WTC11 (cell line): ENCODE measurements around the gene HMX3. TPM values are rescaled to one million over a fixed set of nuclear protein-coding genes. Genes with fewer than 3 reads are reported as not detected.

Experiments
- ATAC-seq: fragments of 200-7000 bp; cut with Tn5 transposase; 2 replicates; pipeline ENCODE4 v1.10.0; 2021; ENCODE audit warnings: mild to moderate bottlenecking, moderate library complexity
- CTCF ChIA-PET: fragments of 300-600 bp; sonication (Branson Sonifier 250); formaldehyde crosslinking; loops from one replicate; lab custom pipeline; 2021; ENCODE audit warnings: antibody characterized with exemption; lab: Charles Lee
- POLR2A ChIA-PET: fragments of 350-600 bp; sonication (Branson Sonifier 250); formaldehyde crosslinking; loops from one replicate; lab custom pipeline; 2021; ENCODE audit warnings: antibody characterized with exemption; lab: Charles Lee
- DNase-seq: peaks from one replicate; pipeline ENCODE4 v3.0.0; 2021; ENCODE audit warnings: low spot score
- H3K27ac Mint-ChIP-seq: 2 replicates; pipeline ENCODE4 v1.8.0; 2021; ENCODE audit warnings: mixed read lengths
- H3K27me3 Mint-ChIP-seq: 2 replicates; pipeline ENCODE4 v1.8.0; 2021; ENCODE audit warnings: low read depth, mild to moderate bottlenecking, moderate library complexity, mixed read lengths
- H3K36me3 Mint-ChIP-seq: 2 replicates; pipeline ENCODE4 v1.8.0; 2021; ENCODE audit warnings: mixed read lengths
- H3K4me1 Mint-ChIP-seq: 2 replicates; pipeline ENCODE4 v1.8.0; 2022; ENCODE audit warnings: mixed read lengths
- H3K4me3 Mint-ChIP-seq: 2 replicates; pipeline ENCODE4 v1.8.0; 2021; ENCODE audit warnings: mild to moderate bottlenecking, moderate library complexity, mixed read lengths
- H3K9me3 Mint-ChIP-seq: 2 replicates; pipeline ENCODE4 v1.8.0; 2021; ENCODE audit warnings: mixed read lengths
- CREM ChIP-seq: sonication (generic); formaldehyde crosslinking; IDR thresholded peaks from 2 replicates; pipeline ENCODE4 v1.8.1; 2022; ENCODE audit warnings: mild to moderate bottlenecking, missing genetic modification reagents, moderate library complexity
- CTCF ChIP-seq: fragments of 200-600 bp; IDR thresholded peaks from 2 replicates; pipeline ENCODE4 v1.8.0; 2022; ENCODE audit warnings: antibody characterized with exemption
- E2F4 ChIP-seq: sonication (generic); formaldehyde crosslinking; IDR thresholded peaks from 2 replicates; pipeline ENCODE4 v1.8.1; 2022; ENCODE audit warnings: low read depth, mild to moderate bottlenecking, moderate library complexity, missing genetic modification reagents, borderline replicate concordance
- ELF4 ChIP-seq: sonication (generic); formaldehyde crosslinking; IDR thresholded peaks from 2 replicates; pipeline ENCODE4 v1.8.1; 2022; ENCODE audit warnings: low read depth, mild to moderate bottlenecking, moderate library complexity, missing genetic modification reagents
- ESRRA ChIP-seq: sonication (generic); formaldehyde crosslinking; IDR thresholded peaks from 2 replicates; pipeline ENCODE4 v1.8.1; 2022; ENCODE audit warnings: mild to moderate bottlenecking, missing genetic modification reagents, borderline replicate concordance
- FOXJ3 ChIP-seq: sonication (generic); formaldehyde crosslinking; IDR thresholded peaks from 2 replicates; pipeline ENCODE4 v1.9.0; 2021; ENCODE audit warnings: missing genetic modification reagents, mild to moderate bottlenecking, borderline replicate concordance
- FOXK1 ChIP-seq: sonication (generic); formaldehyde crosslinking; IDR thresholded peaks from 2 replicates; pipeline ENCODE4 v1.8.0; 2022; ENCODE audit warnings: mild to moderate bottlenecking, moderate library complexity, missing genetic modification reagents
- FOXP4 ChIP-seq: sonication (generic); formaldehyde crosslinking; IDR thresholded peaks from 2 replicates; pipeline ENCODE4 v1.8.0; 2022; ENCODE audit warnings: mild to moderate bottlenecking, missing genetic modification reagents
- GABPB1 ChIP-seq: sonication (generic); formaldehyde crosslinking; IDR thresholded peaks from 2 replicates; pipeline ENCODE4 v1.8.1; 2023; ENCODE audit warnings: mild to moderate bottlenecking, missing genetic modification reagents
- HMGXB4 ChIP-seq: sonication (generic); formaldehyde crosslinking; IDR thresholded peaks from 2 replicates; pipeline ENCODE4 v1.8.1; 2023; ENCODE audit warnings: mild to moderate bottlenecking, moderate library complexity, missing genetic modification reagents
- JAZF1 ChIP-seq: fragments of 250-450 bp; sonication (Bioruptor Pico); IDR thresholded peaks from 2 replicates; pipeline ENCODE4 v1.9.0; 2021; ENCODE audit warnings: moderate library complexity, mild to moderate bottlenecking, inconsistent platforms
- MLX ChIP-seq: sonication (generic); formaldehyde crosslinking; IDR thresholded peaks from 2 replicates; pipeline ENCODE4 v1.8.1; 2023; ENCODE audit warnings: mild to moderate bottlenecking, missing genetic modification reagents, moderate library complexity
- MYBL2 ChIP-seq: sonication (generic); formaldehyde crosslinking; IDR thresholded peaks from 2 replicates; pipeline ENCODE4 v1.8.1; 2023; ENCODE audit warnings: mild to moderate bottlenecking, moderate library complexity, missing genetic modification reagents
- NFE2L1 ChIP-seq: sonication (generic); formaldehyde crosslinking; IDR thresholded peaks from 2 replicates; pipeline ENCODE4 v1.8.1; 2023; ENCODE audit warnings: missing genetic modification reagents
- NFYB ChIP-seq: sonication (generic); formaldehyde crosslinking; conservative IDR thresholded peaks from 2 replicates; pipeline ENCODE4 v1.8.0; 2022; ENCODE audit warnings: low read depth, missing genetic modification reagents
- PREB ChIP-seq: sonication (generic); formaldehyde crosslinking; IDR thresholded peaks from 2 replicates; pipeline ENCODE4 v1.8.1; 2022; ENCODE audit warnings: mild to moderate bottlenecking, missing genetic modification reagents, moderate library complexity, borderline replicate concordance
- PRRX2 ChIP-seq: fragments of 250-450 bp; sonication (Bioruptor Pico); IDR thresholded peaks from 2 replicates; pipeline ENCODE4 v1.8.0; 2021; ENCODE audit warnings: mild to moderate bottlenecking
- SMAD3 ChIP-seq: sonication (generic); formaldehyde crosslinking; IDR thresholded peaks from 2 replicates; pipeline ENCODE4 v1.8.0; 2022; ENCODE audit warnings: missing genetic modification reagents, mild to moderate bottlenecking, borderline replicate concordance
- SOX15 ChIP-seq: fragments of 250-450 bp; sonication (Bioruptor Pico); IDR thresholded peaks from 2 replicates; pipeline ENCODE4 v1.9.0; 2021; ENCODE audit warnings: mild to moderate bottlenecking
- ZNF512 ChIP-seq: sonication (generic); formaldehyde crosslinking; IDR thresholded peaks from 2 replicates; pipeline ENCODE4 v1.8.1; 2022; ENCODE audit warnings: missing genetic modification reagents, borderline replicate concordance
- total RNA-seq: library from RNA; stranded (reverse); gene quantifications from 3 replicates; pipeline ENCODE4 v1.2.3, GENCODE V29; 2021
- TF ChIP-seq, protein P1 (sequence below): sonication (generic); formaldehyde crosslinking; IDR thresholded peaks from 2 replicates; pipeline ENCODE4 v1.8.0; 2022; ENCODE audit warnings: mild to moderate bottlenecking, missing genetic modification reagents
- TF ChIP-seq, protein P2 (sequence below): sonication (generic); formaldehyde crosslinking; IDR thresholded peaks from 2 replicates; pipeline ENCODE4 v1.8.1; 2022; ENCODE audit warnings: mild to moderate bottlenecking, moderate library complexity, missing genetic modification reagents

Gene HMX3
- total RNA-seq, 1 experiment from 2014 or later: not detected

GRCh38 chr10:123146894-123147634, 11.3 kb downstream of the HMX3 start (continued):
- TF ChIP-seq PREB (CRISPR knock-in tag) (no peak), NFE2L1 (CRISPR knock-in tag) (no peak), GABPB1 (CRISPR knock-in tag) (no peak), ZNF512 (no peak), SOX15 (CRISPR knock-in tag) (no peak), MLX (no peak), SMAD3 (CRISPR knock-in tag) (no peak)
- TF ChIP-seq, protein P1, sequence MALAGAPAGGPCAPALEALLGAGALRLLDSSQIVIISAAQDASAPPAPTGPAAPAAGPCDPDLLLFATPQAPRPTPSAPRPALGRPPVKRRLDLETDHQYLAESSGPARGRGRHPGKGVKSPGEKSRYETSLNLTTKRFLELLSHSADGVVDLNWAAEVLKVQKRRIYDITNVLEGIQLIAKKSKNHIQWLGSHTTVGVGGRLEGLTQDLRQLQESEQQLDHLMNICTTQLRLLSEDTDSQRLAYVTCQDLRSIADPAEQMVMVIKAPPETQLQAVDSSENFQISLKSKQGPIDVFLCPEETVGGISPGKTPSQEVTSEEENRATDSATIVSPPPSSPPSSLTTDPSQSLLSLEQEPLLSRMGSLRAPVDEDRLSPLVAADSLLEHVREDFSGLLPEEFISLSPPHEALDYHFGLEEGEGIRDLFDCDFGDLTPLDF (CRISPR knock-in tag): no peak

DNA sequence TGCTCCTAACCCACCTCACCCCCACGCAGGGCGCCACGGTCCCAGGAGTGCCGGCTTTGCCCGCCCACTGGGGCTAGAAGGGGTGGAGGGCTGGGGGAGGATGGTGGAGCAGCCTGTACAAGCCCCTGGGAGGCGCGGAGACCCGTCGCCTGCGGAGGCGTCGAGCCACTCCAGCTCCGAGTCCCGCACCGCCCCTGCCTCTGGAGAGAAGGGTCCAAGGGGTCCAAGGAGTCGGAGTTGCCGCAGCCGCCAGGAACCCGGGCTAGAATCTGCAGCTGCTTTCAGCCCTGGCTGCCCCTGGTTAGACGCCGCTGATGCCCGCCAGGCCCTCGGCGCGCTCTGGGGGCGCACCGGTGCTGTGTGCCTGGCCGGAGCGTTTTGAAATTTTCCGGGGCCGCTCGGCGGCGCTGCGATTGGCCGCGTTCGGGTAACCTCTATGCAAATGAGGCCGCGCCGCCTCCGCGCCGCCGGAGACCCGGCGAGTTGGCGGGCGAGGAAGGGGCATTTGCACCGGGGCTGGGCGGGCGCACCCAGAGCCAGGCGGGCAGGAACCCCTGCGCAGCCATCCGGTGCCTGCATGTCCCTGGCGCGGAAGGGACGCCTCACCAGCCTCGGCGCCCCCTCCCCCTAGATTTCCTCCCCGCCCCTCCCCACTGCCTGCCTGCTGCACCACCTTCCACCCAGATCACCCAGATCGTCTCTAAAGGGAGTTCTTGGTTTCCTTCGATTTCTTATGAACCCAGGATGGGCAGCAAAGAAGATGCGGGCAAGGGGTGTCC, 12.1 kb downstream of the HMX3 start, which contains the start of gene HMX2:
Gene HMX2, plus strand, starts transcription at position 502 of the 779 bp plus-strand sequence. Its CDS starts 243 bp downstream, at position 745.
- H3K9me3 Mint-ChIP-seq: no peaks in the 10 kb centered on the region
- H3K27me3 Mint-ChIP-seq: peaks cover 94% of the 10 kb centered on the region
- DNase-seq (peak; percentile 83), ATAC-seq (peak; percentile 27)
- peaks cover 72% of the 10 kb centered on the region for H3K4me1 Mint-ChIP-seq
- no peak within 1 kb of the TSS for H3K27ac Mint-ChIP-seq
- no peaks in the 10 kb centered on the region for H3K36me3 Mint-ChIP-seq
- CTCF ChIA-PET: interaction anchor here (0.5 to 4.0 kb wide), 5 partner anchors 8 to 407 kb away, joined by 3 to 36 read pairs (median 3); no protein-coding TSS in a partner anchor
- POLR2A ChIA-PET: no interaction called here
- peak within 1 kb of the TSS; percentile 62 for H3K4me3 Mint-ChIP-seq
- TF ChIP-seq FOXJ3 (no peak), FOXP4 (CRISPR knock-in tag) (no peak), MYBL2 (CRISPR knock-in tag) (peak; percentile 74; the same call in 1 of the 2 replicates), ELF4 (no peak), JAZF1 (CRISPR knock-in tag) (no peak), PRRX2 (no peak), NFYB (CRISPR knock-in tag) (no peak), CTCF (no peak), FOXK1 (CRISPR knock-in tag) (no peak), HMGXB4 (CRISPR knock-in tag) (no peak), CREM (CRISPR knock-in tag) (no peak), E2F4 (CRISPR knock-in tag) (0 out of 2 replicates have a peak, but pooled peaks have one; percentile 63), ESRRA (CRISPR knock-in tag) (no peak)
- TF ChIP-seq, protein P2, sequence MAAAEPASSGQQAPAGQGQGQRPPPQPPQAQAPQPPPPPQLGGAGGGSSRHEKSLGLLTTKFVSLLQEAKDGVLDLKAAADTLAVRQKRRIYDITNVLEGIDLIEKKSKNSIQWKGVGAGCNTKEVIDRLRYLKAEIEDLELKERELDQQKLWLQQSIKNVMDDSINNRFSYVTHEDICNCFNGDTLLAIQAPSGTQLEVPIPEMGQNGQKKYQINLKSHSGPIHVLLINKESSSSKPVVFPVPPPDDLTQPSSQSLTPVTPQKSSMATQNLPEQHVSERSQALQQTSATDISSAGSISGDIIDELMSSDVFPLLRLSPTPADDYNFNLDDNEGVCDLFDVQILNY (CRISPR knock-in tag): peak; percentile 60; the same call in 1 of the 2 replicates
